ENCODE measurements around the gene ABHD2. TPM values are rescaled to one million over a fixed set of nuclear protein-coding genes. Genes with fewer than 3 reads are reported as not detected.
A peak's percentile ranks its signal among the peaks of the same experiment; 100 is the strongest.
"Not testable (repeated sequence)": the region's sequence is repeated elsewhere in the genome, so short reads cannot be mapped to it uniquely, and the experiment has no call there.

Gene ABHD2
- total RNA-seq, result 100 to 1,000 TPM; 135 to 221 TPM
- polyA plus RNA-seq, result 10 to 100 TPM in 1 of 2 donors, 1 to 10 TPM in 1; 9.1 to 29.9 TPM
- long read RNA-seq, donor 1, full-length matches to known transcripts, result 24 of 128 reads
- long read RNA-seq, donor 1, partial matches to known transcripts, result 18 of 128 reads
- long read RNA-seq, donor 1, other reads (novel, unspliced or antisense), result 86 of 128 reads
- long read RNA-seq, donor 2, full-length matches to known transcripts, result 8 of 46 reads
- long read RNA-seq, donor 2, partial matches to known transcripts, result 3 of 46 reads
- long read RNA-seq, donor 2, other reads (novel, unspliced or antisense), result 35 of 46 reads

GRCh38 chr15:89087830-89088604, at the start of gene ABHD2:
Gene ABHD2, plus strand, starts transcription at chr15:89088456. Its CDS starts 27,872 bp downstream, at chr15:89116328.
- peak within 1 kb of the TSS; percentile 74 to 93 for H3K4me3 ChIP-seq (ENCODE audit: low read length in 2 of 2)
- no peaks in the 10 kb centered on the region for H3K27me3 ChIP-seq (ENCODE audit: control insufficient read depth in 1 of 2, insufficient read depth in 2 of 2, low read length in 1 of 2)
- peak; percentile 99 to 100 for DNase-seq
- peaks cover 0 to 3% of the 10 kb centered on the region in 2 donors for H3K4me1 ChIP-seq (ENCODE audit: control insufficient read depth in 1 of 2, insufficient read depth in 2 of 2, low read length in 2 of 2)
- WGBS, 2 donors, result 0% methylated on average over 51 of the region's 51 CpGs
- ATAC-seq (ENCODE audit: low FRiP score), result peak; percentile 97
- H3K36me3 ChIP-seq (ENCODE audit: control insufficient read depth in 1 of 2, insufficient read depth in 2 of 2, low read length in 1 of 2), result no peaks in the 10 kb centered on the region
- peak within 1 kb of the TSS; percentile 88 to 97 for H3K27ac ChIP-seq (ENCODE audit: low read depth in 1 of 2, low read length in 2 of 2)
- intact Hi-C loops (cut with DNase I), result loop anchor here (5.0 to 10.0 kb wide), 2 partner anchors 66 to 87 kb away; no protein-coding TSS in a partner anchor
- H3K9me3 ChIP-seq (ENCODE audit: control insufficient read depth, low read length), result no peaks in the 10 kb centered on the region

- no peak overlapping the region for H3K27ac ChIP-seq (ENCODE audit: low read depth in 1 of 2, low read length in 2 of 2)
- H3K4me3 ChIP-seq (ENCODE audit: low read length in 2 of 2), result no peak overlapping the region
- no peak for ATAC-seq (ENCODE audit: low FRiP score)
These were observed 49.1 kb upstream of the ABHD2 start for GRCh38 chr15:89039142-89039541.

GRCh38 chr15:89041507-89041906, 46.7 kb upstream of the ABHD2 start:
- Histone ChIP-seq H3K36me3 (ENCODE audit: control insufficient read depth in 1 of 2, insufficient read depth in 2 of 2, low read length in 1 of 2) (no peaks in the 10 kb centered on the region), H3K27ac (ENCODE audit: low read depth in 1 of 2, low read length in 2 of 2) (peak overlapping the region; percentile 23 to 80), H3K9me3 (ENCODE audit: control insufficient read depth, low read length) (no peaks in the 10 kb centered on the region), H3K27me3 (ENCODE audit: control insufficient read depth in 1 of 2, insufficient read depth in 2 of 2, low read length in 1 of 2) (no peaks in the 10 kb centered on the region), H3K4me3 (ENCODE audit: low read length in 2 of 2) (peak overlapping the region in 1 of 2 donors; percentile 44), H3K4me1 (ENCODE audit: control insufficient read depth in 1 of 2, insufficient read depth in 2 of 2, low read length in 2 of 2) (peaks cover 0 to 2% of the 10 kb centered on the region in 2 donors)
- no peak for DNase-seq
- 60 to 63% methylated on average over 4 to 5 of the region's 5 CpGs for WGBS, 2 donors
- intact Hi-C loops (cut with DNase I), result no loop called here
- peak; percentile 73 for ATAC-seq (ENCODE audit: low FRiP score)

More at GRCh38 chr15:89039142-89039541, 49.1 kb upstream of the ABHD2 start:
- peaks cover 0 to 2% of the 10 kb centered on the region in 2 donors for H3K4me1 ChIP-seq (ENCODE audit: control insufficient read depth in 1 of 2, insufficient read depth in 2 of 2, low read length in 2 of 2)
- H3K27me3 ChIP-seq (ENCODE audit: control insufficient read depth in 1 of 2, insufficient read depth in 2 of 2, low read length in 1 of 2), result no peaks in the 10 kb centered on the region
- H3K9me3 ChIP-seq (ENCODE audit: control insufficient read depth, low read length), result no peaks in the 10 kb centered on the region
- WGBS, 2 donors, result 89 to 93% methylated on average over 5 of the region's 5 CpGs
- no peaks in the 10 kb centered on the region for H3K36me3 ChIP-seq (ENCODE audit: control insufficient read depth in 1 of 2, insufficient read depth in 2 of 2, low read length in 1 of 2)
- intact Hi-C loops (cut with DNase I), result loop anchor here in 1 of 2 donors (2.0 kb wide), 1 partner anchor 16 kb away; no protein-coding TSS in a partner anchor
- no peak for DNase-seq

- no peaks in the 10 kb centered on the region for H3K27me3 ChIP-seq (ENCODE audit: control insufficient read depth in 1 of 2, insufficient read depth in 2 of 2, low read length in 1 of 2)
- ATAC-seq (ENCODE audit: low FRiP score), result no peak
- no peak overlapping the region for H3K4me3 ChIP-seq (ENCODE audit: low read length in 2 of 2)
- intact Hi-C loops (cut with DNase I), result no loop called here
- no peak for DNase-seq
- peaks cover 0 to 2% of the 10 kb centered on the region in 2 donors for H3K4me1 ChIP-seq (ENCODE audit: control insufficient read depth in 1 of 2, insufficient read depth in 2 of 2, low read length in 2 of 2)
- H3K9me3 ChIP-seq (ENCODE audit: control insufficient read depth, low read length), result no peaks in the 10 kb centered on the region
- H3K27ac ChIP-seq (ENCODE audit: low read depth in 1 of 2, low read length in 2 of 2), result peak overlapping the region; percentile 56 to 88
- WGBS, 2 donors, result 69 to 74% methylated on average over 5 of the region's 5 CpGs
- no peaks in the 10 kb centered on the region for H3K36me3 ChIP-seq (ENCODE audit: control insufficient read depth in 1 of 2, insufficient read depth in 2 of 2, low read length in 1 of 2)
These were observed 45.9 kb upstream of the ABHD2 start for GRCh38 chr15:89042387-89042786.

- intact Hi-C loops (cut with DNase I), result no loop called here
- H3K4me1 ChIP-seq (ENCODE audit: control insufficient read depth in 1 of 2, insufficient read depth in 2 of 2, low read length in 2 of 2), result peaks cover 0 to 2% of the 10 kb centered on the region in 2 donors
- H3K4me3 ChIP-seq (ENCODE audit: low read length in 2 of 2), result no peak overlapping the region
- H3K27me3 ChIP-seq (ENCODE audit: control insufficient read depth in 1 of 2, insufficient read depth in 2 of 2, low read length in 1 of 2), result no peaks in the 10 kb centered on the region
- H3K36me3 ChIP-seq (ENCODE audit: control insufficient read depth in 1 of 2, insufficient read depth in 2 of 2, low read length in 1 of 2), result no peaks in the 10 kb centered on the region
- ATAC-seq (ENCODE audit: low FRiP score) (no peak), DNase-seq (no peak)
- no peaks in the 10 kb centered on the region for H3K9me3 ChIP-seq (ENCODE audit: control insufficient read depth, low read length)
- 93 to 100% methylated on average over 1 to 3 of the region's 3 CpGs for WGBS, 2 donors
- H3K27ac ChIP-seq (ENCODE audit: low read depth in 1 of 2, low read length in 2 of 2), result peak overlapping the region in 1 of 2 donors; percentile 14
These were observed 44.9 kb upstream of the ABHD2 start for GRCh38 chr15:89043031-89044002.

GRCh38 chr15:89049016-89049666, 39.1 kb upstream of the ABHD2 start:
- H3K4me1 ChIP-seq (ENCODE audit: control insufficient read depth in 1 of 2, insufficient read depth in 2 of 2, low read length in 2 of 2); DNase-seq; H3K27ac ChIP-seq (ENCODE audit: low read depth in 1 of 2, low read length in 2 of 2); H3K9me3 ChIP-seq (ENCODE audit: control insufficient read depth, low read length); intact Hi-C loops (cut with DNase I); H3K27me3 ChIP-seq (ENCODE audit: control insufficient read depth in 1 of 2, insufficient read depth in 2 of 2, low read length in 1 of 2); H3K36me3 ChIP-seq (ENCODE audit: control insufficient read depth in 1 of 2, insufficient read depth in 2 of 2, low read length in 1 of 2); ATAC-seq (ENCODE audit: low FRiP score); H3K4me3 ChIP-seq (ENCODE audit: low read length in 2 of 2): not testable (repeated sequence)
- 73 to 76% methylated on average over 19 to 21 of the region's 21 CpGs for WGBS, 2 donors

- no peak for DNase-seq
- no peaks in the 10 kb centered on the region for H3K27me3 ChIP-seq (ENCODE audit: control insufficient read depth in 1 of 2, insufficient read depth in 2 of 2, low read length in 1 of 2)
- H3K36me3 ChIP-seq (ENCODE audit: control insufficient read depth in 1 of 2, insufficient read depth in 2 of 2, low read length in 1 of 2), result no peaks in the 10 kb centered on the region
- peak; percentile 82 for ATAC-seq (ENCODE audit: low FRiP score)
- H3K4me1 ChIP-seq (ENCODE audit: control insufficient read depth in 1 of 2, insufficient read depth in 2 of 2, low read length in 2 of 2), result peaks cover 0 to 8% of the 10 kb centered on the region in 2 donors
- H3K9me3 ChIP-seq (ENCODE audit: control insufficient read depth, low read length), result no peaks in the 10 kb centered on the region
- H3K4me3 ChIP-seq (ENCODE audit: low read length in 2 of 2), result no peak overlapping the region
- 4 to 6% methylated on average over 2 of the region's 2 CpGs for WGBS, 2 donors
- intact Hi-C loops (cut with DNase I), result loop anchor here in 1 of 2 donors (5.0 kb wide), 1 partner anchor 35 kb away; no protein-coding TSS in a partner anchor
- H3K27ac ChIP-seq (ENCODE audit: low read depth in 1 of 2, low read length in 2 of 2), result peak overlapping the region; percentile 51 to 67
These were observed 36.4 kb upstream of the ABHD2 start for GRCh38 chr15:89051875-89052274.

Measured in aorta (tissue), 5 donors.